WTC11 (cell line): ENCODE data around the gene SEMA3D. TPM values are rescaled to one million over a fixed set of nuclear protein-coding genes. Genes with fewer than 3 reads are reported as not detected.

Experiments used
- ATAC-seq: fragments of 200-7000 bp; cut with Tn5 transposase; 2 replicates; pipeline ENCODE4 v1.10.0; 2021; ENCODE audit warnings: mild to moderate bottlenecking, moderate library complexity
- CTCF ChIA-PET: fragments of 300-600 bp; sonication (Branson Sonifier 250); formaldehyde crosslinking; loops from one replicate; lab custom pipeline; 2021; ENCODE audit warnings: antibody characterized with exemption; lab: Charles Lee
- POLR2A ChIA-PET: fragments of 350-600 bp; sonication (Branson Sonifier 250); formaldehyde crosslinking; loops from one replicate; lab custom pipeline; 2021; ENCODE audit warnings: antibody characterized with exemption; lab: Charles Lee
- DNase-seq: peaks from one replicate; pipeline ENCODE4 v3.0.0; 2021; ENCODE audit warnings: low spot score
- H3K27ac Mint-ChIP-seq: 2 replicates; pipeline ENCODE4 v1.8.0; 2021; ENCODE audit warnings: mixed read lengths
- H3K27me3 Mint-ChIP-seq: 2 replicates; pipeline ENCODE4 v1.8.0; 2021; ENCODE audit warnings: low read depth, mild to moderate bottlenecking, moderate library complexity, mixed read lengths
- H3K36me3 Mint-ChIP-seq: 2 replicates; pipeline ENCODE4 v1.8.0; 2021; ENCODE audit warnings: mixed read lengths
- H3K4me1 Mint-ChIP-seq: 2 replicates; pipeline ENCODE4 v1.8.0; 2022; ENCODE audit warnings: mixed read lengths
- H3K4me3 Mint-ChIP-seq: 2 replicates; pipeline ENCODE4 v1.8.0; 2021; ENCODE audit warnings: mild to moderate bottlenecking, moderate library complexity, mixed read lengths
- H3K9me3 Mint-ChIP-seq: 2 replicates; pipeline ENCODE4 v1.8.0; 2021; ENCODE audit warnings: mixed read lengths
- JUN ChIP-seq: sonication (generic); formaldehyde crosslinking; IDR thresholded peaks from 2 replicates; pipeline ENCODE4 v1.8.0; 2023; ENCODE audit warnings: mild to moderate bottlenecking, missing genetic modification reagents
- NR3C1 ChIP-seq: sonication (generic); formaldehyde crosslinking; conservative IDR thresholded peaks from 2 replicates; pipeline ENCODE4 v1.8.1; 2023; ENCODE audit warnings: low read depth, mild to moderate bottlenecking, missing genetic modification reagents
- OVOL2 ChIP-seq: fragments of 250-450 bp; sonication (Bioruptor Pico); IDR thresholded peaks from 2 replicates; pipeline ENCODE4 v1.9.0; 2021; ENCODE audit warnings: mild to moderate bottlenecking, borderline replicate concordance
- PRRX2 ChIP-seq: fragments of 250-450 bp; sonication (Bioruptor Pico); IDR thresholded peaks from 2 replicates; pipeline ENCODE4 v1.8.0; 2021; ENCODE audit warnings: mild to moderate bottlenecking
- RORB ChIP-seq: fragments of 250-450 bp; sonication (Bioruptor Pico); IDR thresholded peaks from 2 replicates; pipeline ENCODE4 v1.9.0; 2021; ENCODE audit warnings: mild to moderate bottlenecking
- SMAD4 ChIP-seq: sonication (generic); formaldehyde crosslinking; IDR thresholded peaks from 2 replicates; pipeline ENCODE4 v1.8.0; 2022; ENCODE audit warnings: mild to moderate bottlenecking, missing genetic modification reagents
- SOX15 ChIP-seq: fragments of 250-450 bp; sonication (Bioruptor Pico); IDR thresholded peaks from 2 replicates; pipeline ENCODE4 v1.9.0; 2021; ENCODE audit warnings: mild to moderate bottlenecking
- TEAD1 ChIP-seq: sonication (generic); formaldehyde crosslinking; IDR thresholded peaks from 2 replicates; pipeline ENCODE4 v1.8.0; 2022; ENCODE audit warnings: mild to moderate bottlenecking, missing genetic modification reagents
- TEAD4 ChIP-seq: sonication (generic); formaldehyde crosslinking; IDR thresholded peaks from 2 replicates; pipeline ENCODE4 v1.8.0; 2022; ENCODE audit warnings: mild to moderate bottlenecking, missing genetic modification reagents
- ZNF263 ChIP-seq: sonication (generic); formaldehyde crosslinking; IDR thresholded peaks from 2 replicates; pipeline ENCODE4 v1.8.1; 2022; ENCODE audit warnings: low read depth, mild to moderate bottlenecking, moderate library complexity, missing genetic modification reagents
- total RNA-seq: library from RNA; stranded (reverse); gene quantifications from 3 replicates; pipeline ENCODE4 v1.2.3, GENCODE V29; 2021
- TF ChIP-seq, protein P1 (sequence below): fragments of 250-450 bp; sonication (Bioruptor Pico); conservative IDR thresholded peaks from 2 replicates; pipeline ENCODE4 v1.9.0; 2021; ENCODE audit warnings: mild to moderate bottlenecking
- TF ChIP-seq, protein P2 (sequence below): sonication (generic); formaldehyde crosslinking; IDR thresholded peaks from 2 replicates; pipeline ENCODE4 v1.8.0; 2022; ENCODE audit warnings: missing genetic modification reagents
- TF ChIP-seq, protein P3 (sequence below): sonication (generic); formaldehyde crosslinking; IDR thresholded peaks from 2 replicates; pipeline ENCODE4 v1.8.0; 2023; ENCODE audit warnings: missing genetic modification reagents
- TF ChIP-seq, protein P4 (sequence below): sonication (generic); formaldehyde crosslinking; IDR thresholded peaks from 2 replicates; pipeline ENCODE4 v1.8.1; 2022; ENCODE audit warnings: mild to moderate bottlenecking, moderate library complexity, missing genetic modification reagents
- TF ChIP-seq, protein P5 (sequence below): sonication (generic); formaldehyde crosslinking; IDR thresholded peaks from 2 replicates; pipeline ENCODE4 v1.8.1; 2022; ENCODE audit warnings: mild to moderate bottlenecking, missing genetic modification reagents, moderate library complexity, borderline replicate concordance
- TF ChIP-seq, protein P6 (sequence below): sonication (generic); formaldehyde crosslinking; IDR thresholded peaks from 2 replicates; pipeline ENCODE4 v1.8.0; 2023; ENCODE audit warnings: mild to moderate bottlenecking, missing genetic modification reagents
- TF ChIP-seq, protein P7 (sequence below): sonication (generic); formaldehyde crosslinking; IDR thresholded peaks from 2 replicates; pipeline ENCODE4 v1.8.0; 2022; ENCODE audit warnings: mild to moderate bottlenecking, missing genetic modification reagents
- TF ChIP-seq, protein P8 (sequence below): sonication (generic); formaldehyde crosslinking; IDR thresholded peaks from 2 replicates; pipeline ENCODE4 v1.8.1; 2023; ENCODE audit warnings: mild to moderate bottlenecking, missing genetic modification reagents, moderate library complexity

The SEMA3D gene
- total RNA-seq, 1 experiment from 2014 or later: 3.8 TPM

DNA sequence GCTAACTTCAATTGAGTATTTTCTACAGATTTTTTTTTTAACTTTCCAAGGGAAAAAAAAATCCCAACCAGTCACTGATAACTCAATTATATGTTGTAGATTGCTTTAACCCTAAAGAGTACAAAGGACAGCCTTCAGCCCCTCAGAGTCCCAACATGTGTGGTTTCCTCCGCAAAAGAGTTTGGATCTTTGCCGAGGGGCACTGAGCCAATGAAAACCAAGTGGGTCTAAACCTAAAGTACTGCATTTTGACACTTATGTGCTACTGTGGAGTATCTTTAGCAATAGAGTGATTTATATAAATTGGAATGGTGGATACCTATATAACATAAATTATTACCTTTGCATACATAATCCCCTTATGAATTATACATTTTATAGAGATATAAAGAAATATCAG is 91.5 kb downstream of the SEMA3D start:
- Mint-ChIP-seq H3K27me3 (no peaks in the 10 kb centered on the region), H3K36me3 (no peaks in the 10 kb centered on the region), H3K9me3 (no peaks in the 10 kb centered on the region), H3K4me3 (no peak overlapping the region)
- ATAC-seq: no peak
- CTCF ChIA-PET: no interaction called here
- POLR2A ChIA-PET: no interaction called here
- no peak for TF ChIP-seq SOX15 (CRISPR knock-in tag)
- TF ChIP-seq, protein P1, sequence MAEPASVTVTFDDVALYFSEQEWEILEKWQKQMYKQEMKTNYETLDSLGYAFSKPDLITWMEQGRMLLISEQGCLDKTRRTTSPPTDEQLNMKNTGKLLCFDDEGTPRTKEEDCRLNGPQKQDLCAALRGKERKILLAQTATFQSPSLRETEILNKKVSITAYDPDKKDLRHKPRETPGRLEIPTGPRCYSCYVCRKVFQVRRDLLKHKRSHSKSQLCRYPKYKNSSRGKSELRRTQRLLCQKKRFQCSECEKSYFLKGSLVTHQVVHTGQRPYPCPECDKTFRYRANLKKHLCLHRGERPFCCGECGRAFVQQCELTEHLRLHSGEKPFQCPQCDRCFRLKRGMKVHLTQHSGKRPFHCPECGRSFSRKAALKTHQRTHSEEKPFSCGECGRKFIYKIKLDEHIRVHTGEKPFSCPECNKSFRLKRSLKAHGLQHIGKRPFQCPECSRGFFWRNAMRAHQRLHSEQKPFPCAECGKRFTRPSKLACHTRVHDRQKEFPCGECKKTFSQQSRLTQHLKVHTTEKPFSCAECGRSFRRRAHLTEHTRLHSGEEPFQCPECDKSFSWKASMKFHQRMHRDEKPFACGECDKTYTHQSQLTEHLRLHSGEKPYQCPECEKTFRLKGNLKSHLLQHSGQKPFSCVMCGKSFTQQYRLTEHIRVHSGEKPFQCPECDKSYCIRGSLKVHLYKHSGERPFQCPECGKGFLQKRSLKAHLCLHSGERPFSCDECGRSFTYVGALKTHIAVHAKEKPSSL (CRISPR knock-in tag): no peak
- TF ChIP-seq, protein P2, sequence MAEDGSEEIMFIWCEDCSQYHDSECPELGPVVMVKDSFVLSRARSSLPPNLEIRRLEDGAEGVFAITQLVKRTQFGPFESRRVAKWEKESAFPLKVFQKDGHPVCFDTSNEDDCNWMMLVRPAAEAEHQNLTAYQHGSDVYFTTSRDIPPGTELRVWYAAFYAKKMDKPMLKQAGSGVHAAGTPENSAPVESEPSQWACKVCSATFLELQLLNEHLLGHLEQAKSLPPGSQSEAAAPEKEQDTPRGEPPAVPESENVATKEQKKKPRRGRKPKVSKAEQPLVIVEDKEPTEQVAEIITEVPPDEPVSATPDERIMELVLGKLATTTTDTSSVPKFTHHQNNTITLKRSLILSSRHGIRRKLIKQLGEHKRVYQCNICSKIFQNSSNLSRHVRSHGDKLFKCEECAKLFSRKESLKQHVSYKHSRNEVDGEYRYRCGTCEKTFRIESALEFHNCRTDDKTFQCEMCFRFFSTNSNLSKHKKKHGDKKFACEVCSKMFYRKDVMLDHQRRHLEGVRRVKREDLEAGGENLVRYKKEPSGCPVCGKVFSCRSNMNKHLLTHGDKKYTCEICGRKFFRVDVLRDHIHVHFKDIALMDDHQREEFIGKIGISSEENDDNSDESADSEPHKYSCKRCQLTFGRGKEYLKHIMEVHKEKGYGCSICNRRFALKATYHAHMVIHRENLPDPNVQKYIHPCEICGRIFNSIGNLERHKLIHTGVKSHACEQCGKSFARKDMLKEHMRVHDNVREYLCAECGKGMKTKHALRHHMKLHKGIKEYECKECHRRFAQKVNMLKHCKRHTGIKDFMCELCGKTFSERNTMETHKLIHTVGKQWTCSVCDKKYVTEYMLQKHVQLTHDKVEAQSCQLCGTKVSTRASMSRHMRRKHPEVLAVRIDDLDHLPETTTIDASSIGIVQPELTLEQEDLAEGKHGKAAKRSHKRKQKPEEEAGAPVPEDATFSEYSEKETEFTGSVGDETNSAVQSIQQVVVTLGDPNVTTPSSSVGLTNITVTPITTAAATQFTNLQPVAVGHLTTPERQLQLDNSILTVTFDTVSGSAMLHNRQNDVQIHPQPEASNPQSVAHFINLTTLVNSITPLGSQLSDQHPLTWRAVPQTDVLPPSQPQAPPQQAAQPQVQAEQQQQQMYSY: no peak
- TF ChIP-seq, protein P3, sequence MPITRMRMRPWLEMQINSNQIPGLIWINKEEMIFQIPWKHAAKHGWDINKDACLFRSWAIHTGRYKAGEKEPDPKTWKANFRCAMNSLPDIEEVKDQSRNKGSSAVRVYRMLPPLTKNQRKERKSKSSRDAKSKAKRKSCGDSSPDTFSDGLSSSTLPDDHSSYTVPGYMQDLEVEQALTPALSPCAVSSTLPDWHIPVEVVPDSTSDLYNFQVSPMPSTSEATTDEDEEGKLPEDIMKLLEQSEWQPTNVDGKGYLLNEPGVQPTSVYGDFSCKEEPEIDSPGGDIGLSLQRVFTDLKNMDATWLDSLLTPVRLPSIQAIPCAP: no peak
- TF ChIP-seq, protein P4, sequence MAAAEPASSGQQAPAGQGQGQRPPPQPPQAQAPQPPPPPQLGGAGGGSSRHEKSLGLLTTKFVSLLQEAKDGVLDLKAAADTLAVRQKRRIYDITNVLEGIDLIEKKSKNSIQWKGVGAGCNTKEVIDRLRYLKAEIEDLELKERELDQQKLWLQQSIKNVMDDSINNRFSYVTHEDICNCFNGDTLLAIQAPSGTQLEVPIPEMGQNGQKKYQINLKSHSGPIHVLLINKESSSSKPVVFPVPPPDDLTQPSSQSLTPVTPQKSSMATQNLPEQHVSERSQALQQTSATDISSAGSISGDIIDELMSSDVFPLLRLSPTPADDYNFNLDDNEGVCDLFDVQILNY (CRISPR knock-in tag): no peak
- TF ChIP-seq PRRX2: no peak
- TF ChIP-seq, protein P5, sequence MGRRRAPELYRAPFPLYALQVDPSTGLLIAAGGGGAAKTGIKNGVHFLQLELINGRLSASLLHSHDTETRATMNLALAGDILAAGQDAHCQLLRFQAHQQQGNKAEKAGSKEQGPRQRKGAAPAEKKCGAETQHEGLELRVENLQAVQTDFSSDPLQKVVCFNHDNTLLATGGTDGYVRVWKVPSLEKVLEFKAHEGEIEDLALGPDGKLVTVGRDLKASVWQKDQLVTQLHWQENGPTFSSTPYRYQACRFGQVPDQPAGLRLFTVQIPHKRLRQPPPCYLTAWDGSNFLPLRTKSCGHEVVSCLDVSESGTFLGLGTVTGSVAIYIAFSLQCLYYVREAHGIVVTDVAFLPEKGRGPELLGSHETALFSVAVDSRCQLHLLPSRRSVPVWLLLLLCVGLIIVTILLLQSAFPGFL (CRISPR knock-in tag): no peak
- no peak for TF ChIP-seq TEAD4 (CRISPR knock-in tag)
- no peak for TF ChIP-seq RORB
- no peak for TF ChIP-seq JUN (CRISPR knock-in tag)
- TF ChIP-seq, protein P6, sequence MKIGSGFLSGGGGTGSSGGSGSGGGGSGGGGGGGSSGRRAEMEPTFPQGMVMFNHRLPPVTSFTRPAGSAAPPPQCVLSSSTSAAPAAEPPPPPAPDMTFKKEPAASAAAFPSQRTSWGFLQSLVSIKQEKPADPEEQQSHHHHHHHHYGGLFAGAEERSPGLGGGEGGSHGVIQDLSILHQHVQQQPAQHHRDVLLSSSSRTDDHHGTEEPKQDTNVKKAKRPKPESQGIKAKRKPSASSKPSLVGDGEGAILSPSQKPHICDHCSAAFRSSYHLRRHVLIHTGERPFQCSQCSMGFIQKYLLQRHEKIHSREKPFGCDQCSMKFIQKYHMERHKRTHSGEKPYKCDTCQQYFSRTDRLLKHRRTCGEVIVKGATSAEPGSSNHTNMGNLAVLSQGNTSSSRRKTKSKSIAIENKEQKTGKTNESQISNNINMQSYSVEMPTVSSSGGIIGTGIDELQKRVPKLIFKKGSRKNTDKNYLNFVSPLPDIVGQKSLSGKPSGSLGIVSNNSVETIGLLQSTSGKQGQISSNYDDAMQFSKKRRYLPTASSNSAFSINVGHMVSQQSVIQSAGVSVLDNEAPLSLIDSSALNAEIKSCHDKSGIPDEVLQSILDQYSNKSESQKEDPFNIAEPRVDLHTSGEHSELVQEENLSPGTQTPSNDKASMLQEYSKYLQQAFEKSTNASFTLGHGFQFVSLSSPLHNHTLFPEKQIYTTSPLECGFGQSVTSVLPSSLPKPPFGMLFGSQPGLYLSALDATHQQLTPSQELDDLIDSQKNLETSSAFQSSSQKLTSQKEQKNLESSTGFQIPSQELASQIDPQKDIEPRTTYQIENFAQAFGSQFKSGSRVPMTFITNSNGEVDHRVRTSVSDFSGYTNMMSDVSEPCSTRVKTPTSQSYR (CRISPR knock-in tag): no peak
- TF ChIP-seq TEAD1: no peak
- TF ChIP-seq, protein P7, sequence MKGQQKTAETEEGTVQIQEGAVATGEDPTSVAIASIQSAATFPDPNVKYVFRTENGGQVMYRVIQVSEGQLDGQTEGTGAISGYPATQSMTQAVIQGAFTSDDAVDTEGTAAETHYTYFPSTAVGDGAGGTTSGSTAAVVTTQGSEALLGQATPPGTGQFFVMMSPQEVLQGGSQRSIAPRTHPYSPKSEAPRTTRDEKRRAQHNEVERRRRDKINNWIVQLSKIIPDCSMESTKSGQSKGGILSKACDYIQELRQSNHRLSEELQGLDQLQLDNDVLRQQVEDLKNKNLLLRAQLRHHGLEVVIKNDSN (CRISPR knock-in tag): no peak
- TF ChIP-seq NR3C1 (CRISPR knock-in tag): no peak
- no peak for TF ChIP-seq ZNF263 (CRISPR knock-in tag)
- TF ChIP-seq SMAD4 (CRISPR knock-in tag): no peak
- TF ChIP-seq, protein P8, sequence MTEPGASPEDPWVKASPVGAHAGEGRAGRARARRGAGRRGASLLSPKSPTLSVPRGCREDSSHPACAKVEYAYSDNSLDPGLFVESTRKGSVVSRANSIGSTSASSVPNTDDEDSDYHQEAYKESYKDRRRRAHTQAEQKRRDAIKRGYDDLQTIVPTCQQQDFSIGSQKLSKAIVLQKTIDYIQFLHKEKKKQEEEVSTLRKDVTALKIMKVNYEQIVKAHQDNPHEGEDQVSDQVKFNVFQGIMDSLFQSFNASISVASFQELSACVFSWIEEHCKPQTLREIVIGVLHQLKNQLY: no peak
- TF ChIP-seq OVOL2 (CRISPR knock-in tag): no peak
- TF ChIP-seq, all 79 proteins: peak for 0
- Mint-ChIP-seq H3K4me1 (no peaks in the 10 kb centered on the region), H3K27ac (no peak overlapping the region)
- DNase-seq: no peak
